Activated CD4-positive, alpha-beta memory T cell treated with anti-CD3 and anti-CD28 coated beads, Interleukin-2, amount 10 ng/mL, durations not matched to agents 7 days and 5 days (primary cell): ENCODE results near the gene E2F2. TPM values are rescaled to one million over a fixed set of nuclear protein-coding genes. Genes with fewer than 3 reads are reported as not detected.

Source experiments
- total RNA-seq, 2 experiments: library from RNA; stranded (reverse); gene quantifications; one replicate each; pipeline ENCODE4 v1.2.3, GENCODE V29; 2021

Gene E2F2
- total RNA-seq, 2 experiments from 2014 or later: 93.4 to 98.9 TPM

Other genes with a start within 250 kb of the E2F2 start
- 100 to 1,000 TPM; 175 to 179 TPM for gene HNRNPR, start 186.9 kb downstream of the E2F2 start, total RNA-seq
- 1 to 10 TPM; 6.1 to 6.8 TPM for gene ZNF436, start 161.4 kb downstream of the E2F2 start, total RNA-seq
- gene TCEA3, start 106.5 kb downstream of the E2F2 start, total RNA-seq: 1 to 10 TPM; 1.2 to 1.7 TPM
- under 1 TPM; 0.43 to 0.63 TPM for gene ASAP3, start 47.1 kb downstream of the E2F2 start, total RNA-seq
- 10 to 100 TPM; 14.7 to 14.8 TPM for gene ID3, start 28.3 kb upstream of the E2F2 start, total RNA-seq
- 1,000 to 10,000 TPM; 1,074 to 1,084 TPM for gene RPL11, start 160.6 kb upstream of the E2F2 start, total RNA-seq
- 10 to 100 TPM; 34.1 to 35.2 TPM for gene ELOA, start 212.2 kb upstream of the E2F2 start, total RNA-seq
- gene PITHD1, start 247.2 kb upstream of the E2F2 start, total RNA-seq: 10 to 100 TPM; 50.0 to 51.6 TPM